T47D (cell line): Measurements from ENCODE around the gene ATP1A2.

Experiments used
- DNase-seq, 2 experiments: peaks; one replicate each; pipeline versions ENCODE4 v3.0.0 to v3.0.0-alpha.2; 2011 to 2012; ENCODE audit warnings: low read depth in 1 of 2, low spot score in 1 of 2
- JUND ChIP-seq: IDR thresholded peaks from 2 replicates; pipeline ENCODE4 v1.6.1; 2012; ENCODE audit warnings: low read depth
- in situ Hi-C: cut with HindIII; loops from 2 replicates; pipeline ENCODE4 v1.10.0; 2016; ENCODE audit warnings: low sequenced_read_pairs, low pct_unique_long_range_greater_than_20kb

ATP1A2 gene

DNA sequence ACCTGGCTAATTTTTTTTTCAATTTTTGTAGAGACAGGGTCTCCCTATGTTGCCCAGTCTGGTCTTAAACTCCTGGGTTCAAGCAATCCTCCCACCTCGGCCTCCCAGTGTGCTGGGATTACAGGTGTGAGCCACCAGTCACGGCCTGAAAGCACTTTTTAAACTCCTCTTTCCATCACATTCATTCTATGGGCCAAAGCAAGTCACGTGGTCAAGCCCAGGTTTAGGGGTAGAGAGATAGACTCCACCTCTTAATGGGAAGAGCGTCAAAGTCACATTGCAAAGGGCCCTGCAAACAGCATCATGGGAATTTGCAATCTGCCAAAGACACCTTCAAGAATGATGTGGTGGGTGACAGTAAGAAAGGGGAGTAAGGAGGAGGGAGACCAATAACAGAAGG lies 43.0 kb downstream of the ATP1A2 start:
- TF ChIP-seq JUND = no peak
- in situ Hi-C loops = no loop called here
- no peak for DNase-seq

DNA sequence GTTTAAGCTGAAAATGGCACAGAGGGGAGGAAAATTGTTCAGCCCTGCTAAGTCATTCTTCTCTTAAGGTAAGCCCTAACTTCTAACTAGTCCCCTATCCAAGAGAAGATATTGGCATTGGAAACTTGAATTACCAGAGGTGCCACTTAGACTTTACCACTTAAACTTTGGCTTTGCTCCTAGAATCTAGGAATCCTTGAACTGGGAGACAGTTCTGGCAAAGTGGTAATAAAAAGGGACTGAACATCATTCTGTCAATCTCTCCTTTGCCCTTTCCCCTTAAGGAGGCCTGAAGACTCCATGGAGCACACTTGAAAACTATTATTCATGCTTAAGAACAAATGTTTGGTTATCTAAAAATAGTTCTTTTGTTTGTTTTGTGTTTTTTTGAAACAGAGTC lies 44.3 kb downstream of the ATP1A2 start:
- DNase-seq = peak in 1 of 2 experiments; percentile 81
- TF ChIP-seq JUND = no peak
- in situ Hi-C loops = no loop called here

DNA sequence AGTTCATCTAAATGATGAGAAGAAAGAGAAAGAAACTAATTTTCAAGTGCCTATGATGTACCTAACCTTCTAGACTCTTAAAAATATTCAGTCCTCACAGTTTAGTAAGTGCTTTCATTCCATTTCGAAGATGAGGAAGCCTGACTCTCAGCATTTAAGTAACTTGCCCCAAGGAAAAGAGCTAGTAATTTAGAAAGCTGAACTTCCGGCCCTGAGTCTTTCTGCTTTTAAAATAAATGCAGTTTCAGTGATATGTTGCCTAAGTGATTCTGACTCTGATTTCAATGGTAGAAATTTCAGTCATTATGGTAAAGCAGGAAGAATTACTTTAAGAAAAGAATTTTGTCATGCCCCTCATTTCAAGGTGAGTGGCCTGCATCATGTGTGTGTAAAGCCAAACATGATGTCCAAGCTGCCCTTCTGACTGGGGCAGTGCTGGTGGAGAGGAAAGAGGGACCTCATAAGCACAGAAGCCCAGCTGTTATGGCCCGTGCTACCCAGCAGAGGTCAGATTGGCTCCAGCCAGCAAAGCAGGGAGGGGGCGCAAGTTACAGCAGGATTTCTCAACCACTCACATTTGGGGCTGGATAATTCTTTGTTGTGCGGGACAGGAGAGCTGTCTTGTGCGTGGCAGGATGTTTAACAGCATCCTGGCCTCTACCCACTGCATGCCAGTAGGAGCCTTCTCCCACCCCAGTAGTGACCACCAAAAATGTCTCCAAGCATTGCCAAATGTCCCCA lies 46.6 kb downstream of the ATP1A2 start:
- in situ Hi-C loops = no loop called here
- no peak for TF ChIP-seq JUND
- DNase-seq = peak in 1 of 2 experiments; percentile 53

DNA sequence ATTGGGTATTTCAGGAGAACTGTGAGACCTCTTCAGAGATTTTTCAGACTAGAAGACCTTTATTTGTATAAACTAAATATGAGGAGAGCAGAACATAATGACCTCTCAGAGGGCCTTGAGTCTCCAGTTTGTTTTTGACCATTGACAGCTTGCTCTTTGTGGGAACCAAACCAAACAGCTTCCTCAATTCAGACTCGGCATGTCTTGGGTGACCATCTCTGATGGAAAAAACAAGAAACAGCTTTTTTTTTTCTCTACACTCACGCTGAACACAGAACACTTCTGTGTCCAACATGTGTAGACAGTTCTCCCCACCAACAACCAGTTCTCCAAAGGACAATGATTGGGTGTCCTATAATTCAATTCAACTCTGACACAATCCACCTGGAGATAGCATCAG lies 47.4 kb downstream of the ATP1A2 start:
- in situ Hi-C loops = no loop called here
- DNase-seq = no peak
- no peak for TF ChIP-seq JUND

DNA sequence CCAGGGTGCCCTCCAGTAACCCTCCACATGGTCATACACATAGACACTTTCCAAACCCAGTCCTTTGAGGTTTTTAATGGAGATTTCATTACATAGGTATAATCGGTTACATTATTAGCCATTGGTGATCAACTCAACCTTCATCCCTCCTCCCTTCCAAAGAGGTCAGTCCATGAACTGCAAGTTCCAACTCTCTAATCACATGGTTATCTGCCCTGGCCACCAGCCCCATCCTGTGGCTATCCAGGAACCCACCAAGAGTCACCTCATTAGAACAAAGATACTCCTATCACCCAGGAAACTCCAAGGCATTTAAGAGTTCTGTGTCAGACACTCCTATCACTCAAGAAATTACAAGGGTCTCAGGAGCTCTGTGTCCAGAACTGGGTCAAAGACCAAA lies 48.1 kb downstream of the ATP1A2 start:
- in situ Hi-C loops = no loop called here
- no peak for DNase-seq
- no peak for TF ChIP-seq JUND

DNA sequence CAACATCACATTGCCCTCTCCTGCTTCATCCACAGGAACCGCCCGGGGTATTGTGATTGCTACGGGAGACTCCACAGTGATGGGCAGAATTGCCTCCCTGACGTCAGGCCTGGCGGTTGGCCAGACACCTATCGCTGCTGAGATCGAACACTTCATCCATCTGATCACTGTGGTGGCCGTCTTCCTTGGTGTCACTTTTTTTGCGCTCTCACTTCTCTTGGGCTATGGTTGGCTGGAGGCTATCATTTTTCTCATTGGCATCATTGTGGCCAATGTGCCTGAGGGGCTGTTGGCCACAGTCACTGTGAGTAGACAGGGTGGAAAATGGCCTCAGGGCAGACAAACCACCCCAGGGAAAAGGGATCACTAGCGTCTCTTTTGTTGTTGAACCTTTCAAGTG lies 48.6 kb downstream of the ATP1A2 start:
- no peak for DNase-seq
- no peak for TF ChIP-seq JUND
- in situ Hi-C loops = no loop called here

DNA sequence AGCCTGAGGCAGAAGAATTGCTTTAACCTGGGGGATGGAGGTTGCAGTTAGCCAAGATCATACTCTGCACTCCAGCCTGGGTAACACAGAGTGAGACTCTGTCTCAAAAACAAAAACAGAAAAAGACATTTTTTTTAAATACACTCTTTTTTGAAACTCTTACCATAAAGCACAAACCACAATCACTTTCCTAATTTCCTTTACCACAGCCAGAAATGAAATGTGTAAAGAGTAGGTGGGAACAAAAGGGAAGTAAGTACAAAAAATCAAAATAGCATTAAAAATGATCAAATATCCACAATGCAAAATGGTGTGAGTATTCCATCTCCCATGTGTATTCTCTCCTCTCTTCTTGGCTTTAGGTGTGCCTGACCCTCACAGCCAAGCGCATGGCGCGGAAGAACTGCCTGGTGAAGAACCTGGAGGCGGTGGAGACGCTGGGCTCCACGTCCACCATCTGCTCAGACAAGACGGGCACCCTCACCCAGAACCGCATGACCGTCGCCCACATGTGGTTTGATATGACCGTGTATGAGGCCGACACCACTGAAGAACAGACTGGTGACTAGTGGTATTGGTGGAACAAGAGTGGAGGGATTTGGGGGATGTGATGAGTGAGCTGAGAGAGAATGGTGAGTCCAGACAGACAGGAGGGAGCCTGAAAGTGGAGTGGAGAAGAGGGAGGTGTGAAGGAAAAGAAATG lies 50.8 kb downstream of the ATP1A2 start:
- DNase-seq = no peak
- in situ Hi-C loops = no loop called here
- no peak for TF ChIP-seq JUND

DNA sequence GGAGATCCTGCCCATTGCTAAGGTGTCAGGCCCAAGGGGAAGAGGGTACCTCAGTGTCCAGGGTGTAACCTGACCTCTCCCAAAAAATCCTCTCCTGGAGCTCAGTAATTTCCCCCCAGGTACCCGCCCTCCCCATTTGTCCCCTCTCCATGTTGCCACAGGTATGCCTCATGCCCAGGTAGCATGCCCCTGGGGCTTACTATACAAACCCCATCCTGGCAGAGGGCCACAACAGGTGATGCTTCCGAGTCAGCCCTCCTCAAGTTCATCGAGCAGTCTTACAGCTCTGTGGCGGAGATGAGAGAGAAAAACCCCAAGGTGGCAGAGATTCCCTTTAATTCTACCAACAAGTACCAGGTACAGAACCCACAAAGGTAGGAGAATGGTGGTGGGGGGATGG lies 51.5 kb downstream of the ATP1A2 start:
- peak in 1 of 2 experiments; percentile 36 for DNase-seq
- no peak for TF ChIP-seq JUND
- in situ Hi-C loops = no loop called here

DNA sequence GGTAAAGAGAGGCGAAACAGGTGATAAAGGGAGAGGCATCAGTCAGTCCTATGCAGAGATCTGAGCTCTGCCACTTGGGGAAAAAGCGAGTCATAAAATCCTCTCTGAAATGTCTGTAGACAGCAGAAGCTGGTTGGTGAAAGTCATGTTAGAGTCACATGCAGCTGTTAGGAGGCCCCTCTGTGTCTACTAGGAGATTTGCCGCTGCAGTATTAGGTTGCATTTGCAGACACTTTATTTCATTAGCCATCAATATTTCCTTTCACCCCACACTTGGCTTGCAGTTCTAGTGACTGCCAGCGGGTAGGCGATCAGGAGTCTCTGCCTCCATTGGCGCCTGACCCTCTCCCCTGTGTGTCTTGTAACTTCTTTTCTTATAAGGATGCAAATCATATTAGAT lies 52.0 kb downstream of the ATP1A2 start:
- in situ Hi-C loops = no loop called here
- no peak for TF ChIP-seq JUND
- DNase-seq = no peak

DNA sequence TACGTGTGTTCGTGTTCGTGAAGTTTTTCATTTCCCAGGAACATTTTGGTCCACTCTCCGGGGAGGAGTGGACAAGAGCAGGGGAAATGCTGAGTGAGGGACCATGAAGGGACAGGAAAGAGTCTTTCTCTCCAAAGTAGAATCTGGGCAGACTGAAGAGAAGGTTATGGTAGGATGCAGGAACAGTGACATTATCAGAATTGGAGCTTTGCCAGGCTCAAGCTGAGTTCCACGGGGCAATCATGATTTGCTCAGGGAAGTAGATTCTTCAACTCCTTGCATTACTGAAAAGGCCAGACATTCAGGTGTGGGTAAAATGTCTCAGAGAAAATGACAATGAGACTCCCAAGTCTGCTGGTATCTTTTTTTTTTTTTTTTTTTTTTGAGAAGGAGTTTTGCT lies 52.5 kb downstream of the ATP1A2 start:
- no peak for TF ChIP-seq JUND
- DNase-seq = no peak
- in situ Hi-C loops = no loop called here

DNA sequence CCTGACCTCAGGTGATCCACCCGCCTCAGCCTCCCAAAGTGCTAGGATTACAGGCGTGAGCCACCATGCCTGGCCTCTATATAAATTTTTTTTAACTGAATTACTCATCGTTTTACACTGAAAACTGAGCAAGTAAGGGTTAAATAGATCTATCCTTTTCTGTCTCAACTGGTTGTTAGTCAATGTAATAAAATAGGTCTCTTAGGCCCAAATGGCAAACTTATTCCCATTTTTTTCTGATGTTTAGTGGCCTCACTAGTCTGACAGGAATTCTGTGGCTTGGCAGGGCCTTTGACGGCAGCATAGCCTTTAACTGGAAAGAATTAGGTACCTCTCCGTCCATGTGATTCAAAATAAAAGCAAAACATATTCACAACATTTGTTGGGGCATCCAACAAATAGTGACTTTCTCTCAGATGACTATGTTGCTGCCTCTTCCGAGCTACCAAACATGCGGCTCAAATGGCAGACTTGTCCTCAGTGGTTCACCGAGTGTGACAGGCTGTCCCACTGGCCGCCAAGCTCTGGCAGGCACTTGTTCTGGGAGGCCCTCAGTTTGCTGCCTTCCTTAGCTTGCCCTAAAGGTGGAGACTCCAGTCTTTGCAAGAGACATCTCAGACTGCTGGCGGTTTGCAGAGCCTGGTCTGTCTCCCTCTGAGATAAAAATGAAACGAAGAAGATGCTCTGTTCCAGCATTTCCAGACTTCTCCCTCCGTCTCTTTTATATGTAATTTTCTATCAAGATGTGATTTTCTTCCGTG lies 53.2 kb downstream of the ATP1A2 start:
- in situ Hi-C loops = no loop called here
- no peak for TF ChIP-seq JUND
- DNase-seq = no peak

DNA sequence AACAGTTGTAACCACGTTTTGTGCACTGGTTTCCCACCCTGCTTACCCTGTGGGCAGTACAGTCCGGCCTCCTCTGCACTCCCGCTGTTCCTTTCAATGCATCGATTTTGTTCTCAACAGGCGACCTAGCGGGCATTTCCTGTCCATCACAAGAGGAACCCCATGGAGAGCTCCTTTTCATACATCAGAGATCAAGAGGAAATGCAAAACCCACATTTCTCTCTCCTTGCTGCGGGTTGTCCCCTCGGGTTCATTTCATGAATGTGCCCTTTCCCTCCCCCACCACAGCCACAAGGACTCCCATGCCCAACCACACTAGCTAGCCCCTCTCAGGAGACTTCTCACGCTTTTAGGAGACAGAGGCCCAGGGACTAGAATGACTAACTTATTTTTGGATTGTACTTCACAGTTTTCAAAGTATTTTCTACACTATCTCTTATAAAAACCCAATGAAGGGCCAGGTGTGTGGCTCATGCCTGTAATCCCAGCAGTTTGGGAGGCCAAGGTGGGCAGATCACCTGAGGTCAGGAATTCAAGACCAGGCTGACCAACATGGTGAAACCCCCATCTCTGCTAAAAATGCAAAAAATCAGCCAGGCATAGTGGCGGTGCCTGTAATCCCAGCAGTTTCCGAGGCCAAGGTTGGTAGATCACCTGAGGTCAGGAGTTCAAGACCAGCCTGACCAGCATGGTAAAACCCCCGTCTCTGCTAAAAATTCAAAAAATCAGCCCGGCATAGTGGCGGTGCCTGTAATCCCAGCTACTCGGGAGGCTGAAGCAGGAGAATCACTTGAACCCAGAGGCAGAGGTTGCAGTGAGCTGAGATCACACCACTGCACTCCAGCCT lies 54.2 kb downstream of the ATP1A2 start:
- no peak for TF ChIP-seq JUND
- in situ Hi-C loops = no loop called here
- no peak for DNase-seq

DNA sequence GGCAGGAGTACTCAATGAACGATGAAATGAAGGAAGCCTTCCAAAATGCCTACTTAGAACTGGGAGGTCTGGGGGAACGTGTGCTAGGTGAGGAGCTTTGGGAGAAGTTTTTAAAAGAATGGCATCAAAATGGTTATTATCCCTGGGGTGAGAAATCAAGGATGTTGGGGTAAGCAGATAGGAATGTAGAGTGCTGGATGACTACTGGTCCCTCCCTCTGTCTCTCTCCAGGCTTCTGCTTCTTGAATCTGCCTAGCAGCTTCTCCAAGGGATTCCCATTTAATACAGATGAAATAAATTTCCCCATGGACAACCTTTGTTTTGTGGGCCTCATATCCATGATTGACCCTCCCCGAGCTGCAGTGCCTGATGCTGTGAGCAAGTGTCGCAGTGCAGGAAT lies 55.8 kb downstream of the ATP1A2 start:
- TF ChIP-seq JUND = no peak
- no peak for DNase-seq
- in situ Hi-C loops = no loop called here
